ENCODE results near the gene ACAT2.
"Not testable (repeated sequence)": the region's sequence is repeated elsewhere in the genome, so short reads cannot be mapped to it uniquely, and the experiment has no call there.

Gene ACAT2

DNA sequence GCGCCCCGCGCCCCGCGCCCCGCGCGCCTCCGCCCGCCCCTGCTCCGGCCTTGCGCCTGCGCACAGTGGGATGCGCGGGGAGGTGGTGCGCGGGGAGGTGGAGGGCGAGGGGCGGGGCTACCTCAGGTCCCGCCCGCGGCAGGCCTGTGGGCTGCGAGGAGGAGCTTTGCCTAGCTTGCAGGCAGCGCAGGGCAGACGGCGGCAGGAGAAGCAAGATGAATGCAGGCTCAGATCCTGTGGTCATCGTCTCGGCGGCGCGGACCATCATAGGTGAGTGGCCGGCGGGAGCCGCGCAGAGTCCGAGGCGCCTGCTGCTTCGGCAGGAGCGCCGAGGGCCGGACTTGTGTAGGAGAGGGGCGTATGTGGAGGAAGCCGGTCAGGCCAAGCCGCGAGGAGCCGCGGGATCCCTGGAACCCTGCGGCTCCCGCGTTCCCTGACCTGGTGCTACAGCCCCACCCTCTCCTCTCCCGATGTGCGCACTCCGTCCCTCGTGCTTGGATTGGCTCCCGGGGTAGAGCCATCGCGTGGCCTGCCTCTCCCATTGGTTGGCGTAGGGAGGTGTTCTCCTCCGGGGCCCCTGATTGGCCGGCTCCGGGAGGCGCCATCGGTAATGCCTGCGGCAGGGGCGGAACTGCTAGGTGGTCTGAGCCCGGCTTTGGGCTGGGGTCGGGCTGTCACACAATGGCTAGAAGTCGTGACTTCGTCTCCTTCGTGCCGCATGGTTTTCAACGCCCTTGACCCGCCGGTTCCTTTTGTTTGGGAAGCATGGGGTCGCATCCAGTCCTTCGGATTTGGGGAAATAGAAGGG is at the start of gene ACAT2:
TSS of gene ACAT2 (plus strand) at position 173 of the 808 bp plus-strand sequence. CDS start at position 216, 43 bp downstream.
- peak; percentile 92 for DNase-seq

DNA sequence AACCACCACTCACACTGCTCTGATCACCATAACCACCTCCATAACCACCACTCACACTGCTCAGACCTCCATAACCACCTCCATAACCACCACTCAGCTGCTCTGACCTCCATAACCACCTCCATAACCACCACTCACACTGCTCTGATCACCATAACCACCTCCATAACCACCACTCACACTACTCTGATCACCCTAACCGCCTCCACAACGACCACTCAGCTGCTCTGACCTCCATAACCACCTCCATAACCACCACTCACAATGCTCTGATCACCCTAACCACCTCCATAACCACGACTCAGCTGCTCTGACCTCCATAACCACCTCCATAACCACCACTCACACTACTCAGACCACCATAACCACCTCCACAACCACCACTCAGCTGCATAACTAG is 49.5 kb upstream of the ACAT2 start:
- DNase-seq, result not testable (repeated sequence)

DNA sequence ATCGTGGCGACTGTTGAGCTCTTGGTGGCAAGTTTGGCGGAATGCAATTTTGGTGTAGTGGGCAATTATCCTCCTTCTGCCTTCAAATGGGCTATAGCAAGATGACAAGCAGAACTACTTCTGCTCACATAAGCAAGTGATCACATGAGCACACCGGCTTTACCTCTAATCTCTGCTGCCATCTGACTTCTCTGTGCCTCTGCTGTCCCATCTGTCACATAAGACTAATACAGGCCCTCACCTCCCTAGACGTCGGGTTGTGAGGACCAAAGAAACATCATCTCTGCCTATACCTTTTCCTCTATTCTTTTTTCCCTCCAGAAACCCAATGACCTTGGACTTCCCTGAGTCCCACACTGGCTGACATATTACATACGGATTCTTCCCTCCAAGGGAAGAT is 47.9 kb upstream of the ACAT2 start:
- no peak for DNase-seq

DNA sequence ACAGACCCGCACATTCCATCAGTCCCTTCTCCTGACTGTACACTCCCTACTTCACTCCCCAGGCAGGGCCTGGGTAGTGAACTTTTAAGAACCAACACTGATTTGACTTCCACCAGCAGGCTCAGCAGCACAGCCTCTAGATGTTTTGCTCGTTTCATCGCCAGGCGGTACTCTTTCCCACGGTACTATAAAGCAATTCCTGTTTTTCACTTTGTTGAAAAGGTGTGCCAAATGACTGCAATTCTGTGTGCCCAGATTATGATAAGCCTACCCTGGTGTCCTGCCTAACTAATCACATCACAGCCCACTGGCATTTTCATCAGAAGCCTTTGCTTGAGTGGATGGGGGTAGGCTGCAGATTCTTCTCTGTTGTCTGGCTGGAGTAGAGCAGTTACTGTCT is 47.4 kb upstream of the ACAT2 start:
- DNase-seq, result no peak

DNA sequence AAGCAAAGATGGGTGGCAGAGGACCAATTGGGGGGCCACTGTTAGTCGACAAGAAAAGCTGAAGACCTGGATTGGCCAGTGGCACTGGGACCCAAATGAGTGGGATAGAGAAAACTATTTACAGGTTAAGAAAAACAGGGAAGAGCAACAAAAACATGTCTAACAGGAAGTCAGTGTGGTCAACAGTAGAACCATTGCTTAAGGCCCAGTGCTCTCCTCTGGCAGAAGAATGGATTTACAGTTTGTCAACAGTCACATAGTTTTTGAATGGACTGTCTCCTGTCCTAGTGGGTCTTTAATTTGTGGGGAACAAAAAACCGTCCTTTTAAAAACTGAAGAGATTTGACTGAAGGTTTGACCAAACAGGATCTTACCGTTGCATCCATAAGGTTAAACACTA is 46.7 kb upstream of the ACAT2 start:
- no peak for DNase-seq

DNA sequence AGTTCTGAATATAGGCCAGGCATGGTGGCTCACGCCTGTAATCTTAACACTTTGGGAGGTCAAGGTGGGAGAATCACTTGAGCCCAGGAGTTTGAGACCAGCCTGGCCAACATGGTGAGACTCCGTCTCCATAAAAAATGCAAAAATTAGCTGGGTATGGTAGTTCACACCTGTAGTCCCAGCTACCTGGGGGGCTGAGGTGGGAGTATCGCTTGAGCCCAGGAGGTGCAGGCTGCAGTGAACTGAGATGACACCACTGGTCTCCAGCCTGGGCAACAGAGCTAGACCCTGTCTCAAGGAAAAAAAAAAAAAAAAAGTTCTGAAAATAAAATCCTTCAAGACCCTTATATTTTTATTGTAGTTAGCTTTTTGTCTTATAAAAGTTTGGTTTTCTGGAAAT is 46.2 kb upstream of the ACAT2 start:
- no peak for DNase-seq

DNA sequence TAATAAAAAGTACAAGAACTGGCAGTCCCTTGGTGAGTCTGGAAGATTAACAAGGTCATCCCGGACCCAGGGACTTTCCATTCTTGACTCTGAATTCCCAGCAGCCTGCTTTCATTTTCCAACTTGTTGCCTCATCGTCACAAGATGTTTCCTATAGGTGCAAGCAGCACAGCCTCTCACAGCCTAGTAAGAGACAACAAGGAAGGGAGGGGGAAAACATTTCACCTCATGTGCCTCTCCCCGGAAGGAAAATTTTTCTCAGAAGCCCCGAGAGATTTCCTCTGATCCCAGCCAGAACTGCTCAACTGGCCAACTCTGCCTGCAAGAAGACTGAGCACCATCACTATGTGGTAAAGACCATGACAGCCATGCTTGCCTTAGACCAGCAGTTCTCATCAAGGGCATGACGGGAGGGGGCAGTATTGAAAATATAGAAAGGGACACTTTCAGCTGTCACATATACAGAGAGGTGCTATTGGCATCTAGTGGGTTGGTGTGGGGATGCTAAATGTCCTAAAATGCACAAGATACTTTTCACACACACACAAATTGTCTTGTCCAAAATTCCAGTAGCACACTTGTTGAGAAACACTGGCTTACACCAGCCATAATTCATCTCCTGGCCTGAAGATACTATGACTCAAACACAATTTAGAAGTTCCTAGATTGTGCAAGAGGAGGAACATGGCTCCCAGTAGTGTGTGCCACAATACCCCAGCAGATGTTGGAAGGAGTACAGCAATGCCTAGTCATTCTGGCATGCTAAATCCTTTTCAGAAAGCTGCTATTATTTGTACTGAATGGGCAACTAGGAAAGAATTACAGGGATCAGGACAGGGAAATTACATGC is 45.4 kb upstream of the ACAT2 start:
- DNase-seq, result no peak

DNA sequence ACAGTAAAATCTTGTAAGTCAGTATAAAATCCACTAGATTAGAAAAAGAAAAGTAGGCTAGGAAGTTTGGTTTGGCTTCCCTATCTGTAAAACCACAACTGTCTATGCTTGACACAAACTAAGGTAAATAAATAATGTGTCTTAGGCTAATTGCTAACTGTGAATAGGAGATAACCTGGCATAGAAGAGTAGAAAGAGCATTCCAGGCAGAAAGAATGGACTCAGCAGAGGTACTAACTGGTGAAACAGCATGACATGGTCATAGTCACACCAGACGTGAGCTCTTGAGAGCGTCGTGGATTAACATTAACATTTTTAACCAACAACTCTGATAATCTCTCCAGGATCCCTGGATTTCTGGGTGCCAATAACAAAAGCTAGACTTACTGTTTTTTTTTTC is 43.2 kb upstream of the ACAT2 start:
- DNase-seq, result no peak

DNA sequence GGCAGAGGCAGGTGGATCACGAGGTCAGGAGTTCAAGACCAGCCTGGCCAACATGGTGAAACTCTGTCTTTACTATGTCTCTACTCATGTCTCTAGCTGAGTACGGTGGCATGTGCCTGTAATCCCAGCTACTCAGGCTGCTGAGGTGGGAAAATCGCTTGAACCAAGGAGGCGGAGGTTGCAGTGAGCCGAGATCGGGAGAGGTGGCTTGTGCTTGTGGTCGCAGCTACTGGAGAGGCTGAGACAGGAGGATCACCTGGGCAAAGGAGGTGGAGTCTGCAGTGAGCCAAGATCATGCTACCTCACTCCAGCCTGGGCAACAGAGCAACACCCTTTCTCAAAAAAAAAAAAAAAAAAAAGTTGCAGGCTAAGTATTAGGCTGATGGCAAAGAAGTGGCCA is 42.6 kb upstream of the ACAT2 start:
- DNase-seq, result no peak

DNA sequence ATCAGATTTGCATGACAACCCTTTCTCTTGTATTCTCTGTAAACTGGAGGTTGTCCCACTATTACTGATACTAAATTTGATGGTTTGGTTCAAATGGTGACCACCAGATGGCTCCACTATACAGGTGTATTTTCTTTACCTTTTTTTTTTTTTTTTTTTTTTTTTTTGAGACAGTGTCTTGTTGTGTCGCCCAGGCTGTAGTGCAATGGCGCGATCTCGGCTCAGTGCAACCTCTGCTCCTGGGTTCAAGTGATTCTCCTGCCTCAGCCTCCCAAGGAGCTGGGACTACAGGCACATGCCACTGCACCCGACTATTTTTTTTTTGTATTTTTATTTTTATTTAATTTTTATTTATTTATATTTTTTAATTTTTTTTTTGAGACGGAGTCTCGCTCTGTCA is 41.1 kb upstream of the ACAT2 start:
- peak; percentile 28 for DNase-seq

DNA sequence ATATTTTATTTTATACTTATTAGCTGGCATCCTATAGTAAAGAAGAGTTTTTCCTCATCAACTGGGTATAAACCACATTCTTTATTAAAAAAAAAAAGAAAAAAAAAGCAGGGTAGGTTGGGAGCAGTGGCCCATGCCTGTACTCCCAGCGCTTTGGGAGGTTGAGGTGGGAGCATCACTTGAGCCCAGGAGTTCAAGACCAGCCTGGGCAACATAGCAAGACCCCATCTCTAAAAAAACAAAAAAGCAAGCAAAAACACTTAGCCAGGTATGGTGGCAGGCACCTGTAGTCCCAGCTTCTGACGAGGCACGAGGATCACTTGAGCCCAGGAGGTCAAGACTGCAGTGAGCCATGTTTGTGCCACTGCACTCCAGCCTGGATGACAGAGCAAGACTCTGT is 39.9 kb upstream of the ACAT2 start:
- DNase-seq, result not testable (repeated sequence)

DNA sequence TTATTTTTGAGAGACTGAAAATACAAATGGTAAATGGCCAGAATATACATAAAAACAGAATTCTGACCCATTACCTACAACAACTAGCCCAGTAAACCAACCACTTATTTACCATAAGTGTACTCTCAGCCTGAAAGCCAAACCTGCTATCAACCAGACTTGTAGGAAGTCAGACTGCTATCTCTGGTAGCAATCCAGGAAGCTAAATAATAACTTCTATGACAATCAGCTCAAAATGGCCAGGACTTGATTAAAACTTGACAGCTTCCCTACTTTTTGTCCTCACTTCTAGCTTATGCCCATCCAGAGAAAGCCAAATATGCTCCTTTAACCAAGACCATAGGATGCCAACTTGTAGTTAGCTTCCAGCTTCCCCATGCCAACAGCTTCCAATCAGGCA is 39.2 kb upstream of the ACAT2 start:
- no peak for DNase-seq

DNA sequence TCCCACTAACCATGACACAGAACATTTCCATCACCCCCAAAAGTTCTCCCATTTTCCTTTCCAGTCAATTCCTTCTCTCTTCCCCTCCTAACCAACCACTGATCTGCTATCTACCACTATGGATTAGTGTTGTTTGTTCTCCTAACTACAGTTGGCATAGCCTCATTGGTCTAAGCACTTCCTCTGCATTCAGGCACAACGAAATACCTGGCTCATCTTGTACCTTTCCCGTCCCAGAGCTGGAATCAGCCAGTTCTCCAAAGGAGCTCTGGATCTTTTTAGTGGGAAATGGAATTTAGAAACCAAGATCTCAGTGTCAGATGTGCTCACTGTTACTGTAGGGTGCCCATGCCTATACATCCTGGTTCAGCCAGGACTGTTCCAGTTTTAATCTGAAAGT is 38.6 kb upstream of the ACAT2 start:
- DNase-seq, result no peak

DNA sequence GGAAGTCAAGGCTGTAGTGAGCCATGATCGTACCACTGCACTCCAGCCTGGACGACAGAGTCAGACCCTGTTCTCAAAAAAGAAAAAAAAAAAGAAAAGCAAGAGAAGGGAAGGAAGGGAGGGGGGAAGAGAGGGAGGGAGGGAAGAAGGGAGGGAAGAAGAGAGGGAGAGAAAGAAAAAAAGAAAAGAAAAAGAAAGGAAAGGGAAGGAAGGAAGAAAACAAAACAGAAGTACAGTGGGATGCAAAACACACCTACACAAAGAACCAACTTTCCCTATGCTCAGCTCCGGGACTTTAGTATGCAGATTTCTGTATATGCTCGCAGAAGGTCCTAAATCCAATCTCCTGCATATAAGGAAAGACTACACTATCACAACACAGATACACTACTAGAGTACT is 37.1 kb upstream of the ACAT2 start:
- DNase-seq, result no peak

DNA sequence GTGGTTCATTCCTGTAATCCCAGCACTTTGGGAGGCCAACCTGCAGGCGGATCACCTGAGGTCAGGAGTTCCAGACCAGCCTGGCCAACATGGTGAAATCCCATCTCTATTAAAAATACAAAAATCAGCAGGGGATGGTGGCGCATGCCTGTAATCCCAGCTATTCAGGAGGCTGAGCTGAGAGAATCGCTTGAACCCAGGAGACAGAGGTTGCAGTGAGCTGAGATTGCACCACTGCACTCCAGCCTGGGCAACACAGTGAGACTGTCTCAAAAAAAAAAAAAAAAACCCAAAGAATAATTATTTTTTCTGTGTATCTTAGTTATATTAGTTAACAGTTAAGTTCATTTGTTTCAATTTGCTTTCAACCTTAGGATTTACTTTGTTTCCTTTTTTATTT is 36.6 kb upstream of the ACAT2 start:
- not testable (repeated sequence) for DNase-seq

DNA sequence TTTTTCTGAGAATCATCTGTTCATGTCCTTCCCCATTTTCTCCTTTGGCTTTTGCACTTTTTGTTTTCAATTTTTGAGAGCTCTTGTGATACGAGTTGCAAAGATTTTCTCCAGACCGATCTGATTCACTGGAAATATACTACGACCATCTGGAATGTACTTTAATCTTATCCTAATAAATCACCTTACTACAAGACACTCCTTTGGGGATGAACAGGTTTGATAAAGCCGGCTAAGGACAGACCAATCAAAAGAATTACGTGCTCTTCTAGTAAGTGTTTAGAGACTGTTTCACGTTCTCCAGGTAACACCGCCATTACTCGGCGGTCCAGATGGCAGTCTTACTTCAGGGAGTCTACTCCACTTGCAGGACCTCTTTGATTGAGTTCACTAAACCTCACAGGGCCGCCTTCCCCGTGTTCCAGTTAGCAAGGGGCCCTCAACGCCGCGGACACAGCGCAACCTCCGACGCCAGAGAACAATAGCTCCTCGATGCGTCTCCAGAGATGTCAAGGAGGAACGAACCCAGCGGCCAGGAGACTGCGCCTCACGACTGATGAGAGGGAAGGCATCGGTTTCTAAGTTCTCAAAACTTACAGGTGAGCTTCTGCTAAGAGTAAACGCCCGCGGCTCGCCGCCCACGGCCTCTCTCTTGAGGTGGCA is 35.5 kb upstream of the ACAT2 start:
- DNase-seq, result no peak

DNA sequence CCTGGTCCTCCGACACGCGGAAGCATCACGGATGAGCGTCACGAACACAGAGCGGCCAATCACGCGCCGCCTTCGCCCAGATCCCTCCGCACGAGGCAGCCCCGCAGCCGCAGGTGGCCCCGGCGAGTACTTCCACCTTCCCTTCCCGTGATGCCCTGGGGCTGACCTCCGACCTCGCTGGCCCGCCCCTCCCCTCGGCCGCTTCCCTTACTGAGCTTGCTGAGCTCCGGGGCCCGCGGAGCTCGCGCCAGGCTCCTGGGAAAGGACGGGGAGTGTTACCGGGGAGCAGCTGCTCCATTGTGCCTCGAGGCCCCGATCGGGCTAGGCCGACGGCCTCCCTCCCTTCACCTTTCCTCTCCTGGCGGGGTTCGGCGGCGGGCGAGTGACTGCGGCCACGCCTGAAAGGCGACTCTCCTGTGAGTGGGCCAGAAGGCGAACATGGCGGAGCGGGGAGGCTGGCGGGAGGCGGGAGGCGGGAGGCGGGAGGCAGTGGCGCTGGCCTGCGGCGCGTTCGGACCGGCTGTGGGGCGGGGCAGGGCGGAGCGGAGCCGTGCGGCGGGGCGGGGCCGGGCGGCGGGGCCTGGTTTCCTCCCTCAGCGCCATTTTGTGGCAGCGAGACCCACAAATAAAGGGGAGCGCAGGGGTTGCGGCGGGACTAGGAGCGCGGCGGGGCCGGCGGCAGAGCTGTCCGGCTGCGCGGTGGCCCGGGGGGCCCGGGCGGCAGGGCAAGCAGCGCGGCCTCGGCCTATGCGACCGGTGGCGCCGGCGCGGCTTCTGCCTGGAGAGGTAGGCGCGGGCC is 34.7 kb upstream of the ACAT2 start, which contains the start of gene WTAP:
TSS of gene WTAP (plus strand) at position 589 of the 799 bp plus-strand sequence. CDS start 8,760 bp downstream, outside the sequence.
- peak; percentile 97 for DNase-seq

DNA sequence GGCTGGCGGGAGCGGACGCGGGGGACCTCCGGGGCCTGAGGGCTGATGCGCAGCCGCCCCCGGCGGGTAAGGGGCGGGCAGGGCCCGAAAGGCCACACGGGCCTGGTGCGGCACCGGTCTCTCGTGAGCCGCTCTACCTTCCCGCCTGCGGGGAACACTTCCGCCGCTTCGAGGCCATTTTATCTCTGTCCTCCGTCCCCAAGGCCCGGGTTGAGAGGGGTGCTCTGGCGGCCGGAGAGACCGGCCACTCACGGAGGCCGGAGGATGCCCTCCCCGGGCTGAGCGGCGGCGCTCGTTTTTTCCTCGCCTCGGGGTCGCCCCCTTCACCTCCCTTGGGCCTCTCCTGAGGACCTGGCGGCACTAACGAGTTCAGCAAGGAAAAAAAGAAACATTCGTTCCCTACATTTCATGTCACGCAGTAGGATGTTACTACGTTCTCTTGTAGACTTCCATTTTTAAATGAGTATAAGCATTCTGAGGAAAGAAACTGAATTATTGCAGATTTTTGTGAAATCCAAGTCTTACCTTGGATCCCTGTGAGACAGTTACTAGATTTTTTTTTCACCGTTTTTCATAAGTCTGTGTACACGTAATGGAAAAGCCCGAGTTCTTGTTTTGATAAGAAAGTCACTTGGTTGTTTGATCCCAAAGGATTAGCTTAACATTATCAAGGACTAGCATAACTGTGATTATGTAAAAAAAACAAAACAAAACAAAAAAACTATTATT is 34.0 kb upstream of the ACAT2 start:
- no peak for DNase-seq

DNA sequence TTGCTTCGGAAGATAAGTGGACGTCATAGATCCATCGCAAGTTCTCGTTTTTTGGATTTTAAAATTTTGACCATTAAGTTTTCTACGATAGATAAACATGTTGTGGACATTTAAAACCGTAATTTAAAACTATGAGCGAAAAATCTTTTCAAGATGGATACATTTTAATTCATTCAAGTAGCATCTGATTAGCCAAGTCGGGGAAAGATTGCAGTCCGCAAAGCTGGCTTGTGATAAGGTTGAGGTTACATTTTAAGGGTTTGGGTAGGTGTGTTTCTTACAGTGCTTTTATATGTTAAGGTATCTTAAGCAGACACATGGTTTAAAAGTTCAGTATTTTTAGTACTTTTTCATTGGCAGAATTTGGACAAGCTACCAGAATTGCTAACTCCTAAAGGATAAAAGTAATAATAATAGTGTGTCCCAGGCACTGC is 33.3 kb upstream of the ACAT2 start:
- no peak for DNase-seq

DNA sequence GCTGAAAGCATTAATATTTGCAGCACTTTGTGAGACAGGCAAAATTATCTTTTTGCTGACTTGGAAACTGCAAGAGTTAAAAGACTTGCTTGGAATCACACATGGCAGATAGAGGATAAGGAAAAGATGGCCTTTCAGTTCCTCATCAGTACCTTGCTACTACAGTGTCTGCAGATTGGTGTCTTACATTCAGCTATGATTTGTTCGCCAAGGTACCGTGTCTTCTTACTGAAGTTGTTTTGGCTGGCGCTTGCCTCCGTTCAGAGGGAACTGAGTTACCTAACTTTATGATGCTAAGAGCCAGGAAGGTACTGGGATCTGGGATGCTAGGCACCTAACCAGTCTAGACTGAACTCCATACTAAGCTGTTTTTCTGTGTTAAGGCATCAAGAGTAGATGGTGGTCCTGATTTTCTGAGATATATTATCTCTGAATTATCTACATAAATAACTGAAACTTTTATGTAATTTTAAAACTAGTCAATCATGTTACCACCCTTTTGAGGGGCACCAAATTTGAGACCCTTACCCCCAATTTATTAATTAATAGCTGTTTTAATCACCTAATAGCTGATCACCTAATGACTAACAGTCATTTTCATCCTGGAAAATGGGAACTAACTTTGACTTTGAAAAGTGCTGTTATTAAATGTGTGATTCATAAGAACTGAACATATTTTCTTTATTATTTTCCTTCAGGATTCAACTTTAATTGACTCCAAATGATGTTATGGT is 32.1 kb upstream of the ACAT2 start:
- no peak for DNase-seq

DNA sequence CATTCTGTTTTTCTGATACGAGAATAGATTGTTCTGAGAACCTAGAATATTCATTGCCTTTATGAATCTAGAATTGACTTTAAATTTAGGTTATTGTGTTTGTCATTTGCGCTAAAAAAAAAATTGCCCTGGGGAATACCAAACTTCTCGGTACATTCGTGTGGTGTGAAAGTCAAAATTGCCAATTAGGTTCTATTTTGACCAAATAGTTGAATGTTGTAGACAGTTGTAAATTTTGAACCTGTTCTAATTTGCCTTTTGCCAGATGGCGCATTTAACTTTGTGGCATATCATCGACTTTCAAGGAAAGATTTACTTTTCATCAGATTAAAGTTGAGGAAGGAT is 31.5 kb upstream of the ACAT2 start:
- DNase-seq, result no peak
